A673 (cell line): ENCODE data around the gene DNHD1.

Experiments
- EZH2 ChIP-seq: fragments of 200-600 bp; sonication (generic); IDR thresholded peaks from 2 replicates; pipeline ENCODE4 v1.6.1; 2017; ENCODE audit warnings: borderline replicate concordance, low read depth, mild to moderate bottlenecking, mixed read lengths, antibody characterized with exemption, low read length; ENCODE audit not compliant: poor library complexity, severe bottlenecking
- TF ChIP-seq, protein P1 (sequence below): fragments of 300-800, 200-600 bp; sonication (generic); conservative IDR thresholded peaks from 2 replicates; pipeline ENCODE4 v1.5.1; 2017; ENCODE audit warnings: low read depth, mild to moderate bottlenecking, antibody characterized with exemption, low read length, moderate library complexity, mixed read lengths

DNA sequence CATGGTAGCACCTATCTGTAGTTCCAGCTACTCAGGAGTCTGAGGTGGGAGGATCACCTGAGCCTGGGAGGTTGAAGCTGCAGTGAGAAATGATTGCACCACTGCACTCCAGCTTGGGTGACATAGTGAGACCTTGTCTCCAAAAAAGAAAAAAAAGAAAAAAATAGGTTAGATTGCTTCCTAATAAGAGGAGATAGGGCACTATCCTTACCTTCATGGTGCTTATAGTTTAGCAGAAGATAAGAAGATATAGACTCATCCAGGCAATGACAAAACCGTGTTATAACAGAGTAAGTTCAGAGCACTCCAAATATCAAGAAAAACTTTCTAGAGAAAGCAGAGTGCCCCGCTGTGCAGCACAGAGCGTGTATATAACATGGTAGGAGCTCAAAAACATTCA, 64.2 kb downstream of the DNHD1 start:
- TF ChIP-seq, protein P1, sequence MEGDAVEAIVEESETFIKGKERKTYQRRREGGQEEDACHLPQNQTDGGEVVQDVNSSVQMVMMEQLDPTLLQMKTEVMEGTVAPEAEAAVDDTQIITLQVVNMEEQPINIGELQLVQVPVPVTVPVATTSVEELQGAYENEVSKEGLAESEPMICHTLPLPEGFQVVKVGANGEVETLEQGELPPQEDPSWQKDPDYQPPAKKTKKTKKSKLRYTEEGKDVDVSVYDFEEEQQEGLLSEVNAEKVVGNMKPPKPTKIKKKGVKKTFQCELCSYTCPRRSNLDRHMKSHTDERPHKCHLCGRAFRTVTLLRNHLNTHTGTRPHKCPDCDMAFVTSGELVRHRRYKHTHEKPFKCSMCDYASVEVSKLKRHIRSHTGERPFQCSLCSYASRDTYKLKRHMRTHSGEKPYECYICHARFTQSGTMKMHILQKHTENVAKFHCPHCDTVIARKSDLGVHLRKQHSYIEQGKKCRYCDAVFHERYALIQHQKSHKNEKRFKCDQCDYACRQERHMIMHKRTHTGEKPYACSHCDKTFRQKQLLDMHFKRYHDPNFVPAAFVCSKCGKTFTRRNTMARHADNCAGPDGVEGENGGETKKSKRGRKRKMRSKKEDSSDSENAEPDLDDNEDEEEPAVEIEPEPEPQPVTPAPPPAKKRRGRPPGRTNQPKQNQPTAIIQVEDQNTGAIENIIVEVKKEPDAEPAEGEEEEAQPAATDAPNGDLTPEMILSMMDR = no peak
- TF ChIP-seq EZH2 = no peak
